Spleen (tissue), 11 donors: ENCODE results near the gene OR6Q1. TPM values are rescaled to one million over a fixed set of nuclear protein-coding genes. Genes with fewer than 3 reads are reported as not detected.

Experiments
- DNase-seq: peaks from one replicate; pipeline ENCODE4 v3.0.0-alpha.2; 2020
- H3K27ac ChIP-seq, 8 donors: fragments of 200-600 bp; sonication (generic) in 7 of 8; 1 replicate in 4 of 8; 2 replicates in 4 of 8; pipeline versions ENCODE4 v1.5.0 to v1.8.0; 2016 to 2021; ENCODE audit warnings: inconsistent platforms in 4 of 8, mild to moderate bottlenecking in 4 of 8, moderate library complexity in 1 of 8
- H3K27me3 ChIP-seq, 7 donors: fragments of 200-600 bp; sonication (generic) in 6 of 7; replicated peaks in 1 of 7; 1 replicate in 4 of 7; 2 replicates in 3 of 7; pipeline versions ENCODE4 v1.5.0 to v1.8.0; 2016 to 2021; ENCODE audit warnings: inconsistent platforms in 3 of 7, mild to moderate bottlenecking in 1 of 7
- H3K36me3 ChIP-seq, 6 donors: fragments of 200-600 bp; sonication (generic) in 5 of 6; 1 replicate in 4 of 6; 2 replicates in 2 of 6; pipeline versions ENCODE4 v1.5.0 to v1.8.0; 2016 to 2021; ENCODE audit warnings: inconsistent platforms in 2 of 6
- H3K4me1 ChIP-seq, 6 donors: fragments of 200-600 bp; sonication (generic) in 5 of 6; 1 replicate in 3 of 6; 2 replicates in 3 of 6; pipeline versions ENCODE4 v1.5.0 to v1.8.0; 2016 to 2021; ENCODE audit warnings: inconsistent platforms in 3 of 6
- H3K4me3 ChIP-seq, 8 donors: fragments of 200-600 bp; sonication (generic) in 7 of 8; 1 replicate in 4 of 8; 2 replicates in 4 of 8; pipeline versions ENCODE4 v1.5.0 to v1.8.0; 2016 to 2021; ENCODE audit warnings: inconsistent platforms in 4 of 8, mild to moderate bottlenecking in 4 of 8, moderate library complexity in 2 of 8
- H3K9me3 ChIP-seq, 8 donors: fragments of 200-600 bp; sonication (generic) in 7 of 8; 1 replicate in 4 of 8; 2 replicates in 4 of 8; pipeline versions ENCODE4 v1.5.0 to v1.8.0; 2016 to 2021; ENCODE audit warnings: inconsistent platforms in 4 of 8
- CTCF ChIP-seq, 11 experiments: fragments of 200-600 bp in 7 of 11; fragments of 450-650 bp in 4 of 11; sonication (generic) in 4 of 11; IDR thresholded peaks in 8 of 11; conservative IDR thresholded peaks in 3 of 11; 1 replicate in 7 of 11; 2 replicates in 4 of 11; pipeline versions ENCODE4 v1.4.0 to v1.8.0; 2016 to 2021; ENCODE audit warnings: antibody characterized with exemption in 11 of 11, inconsistent platforms in 4 of 11, mild to moderate bottlenecking in 1 of 11
- POLR2A ChIP-seq, 3 donors: fragments of 450-650 bp; IDR thresholded peaks; one replicate each; pipeline ENCODE4 v1.5.1; 2017; ENCODE audit warnings: antibody characterized with exemption in 3 of 3, mild to moderate bottlenecking in 1 of 3
- POLR2AphosphoS5 ChIP-seq, 3 donors: sonication (generic); formaldehyde crosslinking; IDR thresholded peaks; one replicate each; pipeline ENCODE4 v1.5.1; 2017; ENCODE audit warnings: antibody characterized with exemption in 3 of 3
- WGBS, 5 donors: extraction: QIAGEN DNeasy Blood & Tissue Kit in 3 of 5; methylation state at CpG; one replicate each; pipeline versions ENCODE4 v1.1.5 to v1.1.7; 2013 to 2018; 5-methylcytosine and 5-hydroxymethylcytosine counted together
- intact Hi-C: fragments of 100-400 bp; cut with DNase I; formaldehyde crosslinking; loops from one replicate; pipeline ENCODE4 v1.15.0; 2023; ENCODE audit warnings: low total_unique reads
- polyA plus RNA-seq, 3 donors: library from polyadenylated mRNA; stranded (reverse); fragments of 200-250 nt; gene quantifications; one replicate each; pipeline ENCODE4 v1.2.1, GENCODE V29; 2013
- total RNA-seq, 7 donors: library from RNA; depleted of rRNA in 3 of 7; stranded (reverse); fragments of >200 nt in 3 of 7; fragmentation: NEBNext Ultra II Directional in 4 of 7; extraction: Animal tissue kit (Norgen Biotek cat#: 25700) in 4 of 7; gene quantifications; one replicate each; pipeline versions ENCODE4 v1.1.0 to v1.2.1, GENCODE V29; 2016 to 2021
- donor health status: healthy with polysubstance abuse.
- donor health status: DM: no; HTN: no; CAD: no; lungs with moderate emphysema.
- donor health status: DM: no; HTN: no; CAD: no.
- donor health status: Bipolar disorder and iron deficiency.
- donor health status: healthy.
- donor health status: DM: no; HTN: no; CAD: no.
- donor health status: DM: yes; HTN: yes; CAD: no.

The OR6Q1 gene
- total and polyA plus RNA-seq, 10 donors = not detected

GRCh38 chr11:58000699-58001098 lies 30.1 kb upstream of the OR6Q1 start:
- TF ChIP-seq CTCF (IDR thresholded peaks at IDR 0.05 in 8 of 11, conservative IDR thresholded peaks at IDR 0.05 in 3 of 11) (no peak), POLR2AphosphoS5 (IDR thresholded peaks at IDR 0.05) (no peak), POLR2A (IDR thresholded peaks at IDR 0.05) (no peak)
- intact Hi-C loops = no loop called here
- Histone ChIP-seq H3K4me3 (no peak overlapping the region), H3K9me3 (peaks cover 0 to 7% (median 0%) of the 10 kb centered on the region in 8 donors), H3K36me3 (no peaks in the 10 kb centered on the region), H3K4me1 (no peaks in the 10 kb centered on the region), H3K27ac (no peak overlapping the region), H3K27me3 (peaks cover 0 to 23% (median 0%) of the 10 kb centered on the region in 7 donors)
- WGBS, 5 donors = 64 to 76% (median 68%) methylated on average over 5 of the region's 5 CpGs
- no peak for DNase-seq

- H3K9me3 ChIP-seq = peaks cover 0 to 7% (median 0%) of the 10 kb centered on the region in 8 donors
- DNase-seq = no peak
- no peak overlapping the region for H3K4me3 ChIP-seq
- H3K4me1 ChIP-seq = no peaks in the 10 kb centered on the region
- TF ChIP-seq POLR2AphosphoS5 (IDR thresholded peaks at IDR 0.05) (no peak), CTCF (IDR thresholded peaks at IDR 0.05 in 8 of 11, conservative IDR thresholded peaks at IDR 0.05 in 3 of 11) (no peak), POLR2A (IDR thresholded peaks at IDR 0.05) (no peak)
- peaks cover 0 to 31% (median 0%) of the 10 kb centered on the region in 7 donors for H3K27me3 ChIP-seq
- no peak overlapping the region for H3K27ac ChIP-seq
- intact Hi-C loops = no loop called here
- H3K36me3 ChIP-seq = no peaks in the 10 kb centered on the region
- WGBS, 5 donors = 61 to 76% (median 63%) methylated on average over 2 of the region's 2 CpGs
Measured at GRCh38 chr11:58003036-58003435, 27.7 kb upstream of the OR6Q1 start.

- no peak for DNase-seq
- no peaks in the 10 kb centered on the region for H3K4me1 ChIP-seq
- peaks cover 0 to 7% (median 0%) of the 10 kb centered on the region in 8 donors for H3K9me3 ChIP-seq
- H3K27ac ChIP-seq = no peak overlapping the region
- TF ChIP-seq POLR2A (IDR thresholded peaks at IDR 0.05) = no peak
- no peak for TF ChIP-seq CTCF (IDR thresholded peaks at IDR 0.05 in 8 of 11, conservative IDR thresholded peaks at IDR 0.05 in 3 of 11)
- TF ChIP-seq POLR2AphosphoS5 (IDR thresholded peaks at IDR 0.05) = no peak
- H3K4me3 ChIP-seq = no peak overlapping the region
- H3K27me3 ChIP-seq = peaks cover 0 to 31% (median 0%) of the 10 kb centered on the region in 7 donors
- no peaks in the 10 kb centered on the region for H3K36me3 ChIP-seq
- intact Hi-C loops = no loop called here
Measured at GRCh38 chr11:58003591-58003990, 27.2 kb upstream of the OR6Q1 start.

GRCh38 chr11:58004664-58005063 lies 26.1 kb upstream of the OR6Q1 start:
- intact Hi-C loops = no loop called here
- DNase-seq = no peak
- H3K27ac ChIP-seq = peak overlapping the region in 2 of 8 donors; percentile 12 to 66
- TF ChIP-seq POLR2A (IDR thresholded peaks at IDR 0.05) (no peak), CTCF (IDR thresholded peaks at IDR 0.05 in 8 of 11, conservative IDR thresholded peaks at IDR 0.05 in 3 of 11) (no peak), POLR2AphosphoS5 (IDR thresholded peaks at IDR 0.05) (no peak)
- 33 to 55% (median 42%) methylated on average over 6 of the region's 6 CpGs for WGBS, 5 donors
- H3K36me3 ChIP-seq = no peaks in the 10 kb centered on the region
- H3K4me1 ChIP-seq = no peaks in the 10 kb centered on the region
- no peak overlapping the region for H3K4me3 ChIP-seq
- peaks cover 0 to 31% (median 0%) of the 10 kb centered on the region in 7 donors for H3K27me3 ChIP-seq
- H3K9me3 ChIP-seq = peaks cover 0 to 7% (median 0%) of the 10 kb centered on the region in 8 donors
